ENCODE measurements around the gene ZNF76.

Gene ZNF76

DNA sequence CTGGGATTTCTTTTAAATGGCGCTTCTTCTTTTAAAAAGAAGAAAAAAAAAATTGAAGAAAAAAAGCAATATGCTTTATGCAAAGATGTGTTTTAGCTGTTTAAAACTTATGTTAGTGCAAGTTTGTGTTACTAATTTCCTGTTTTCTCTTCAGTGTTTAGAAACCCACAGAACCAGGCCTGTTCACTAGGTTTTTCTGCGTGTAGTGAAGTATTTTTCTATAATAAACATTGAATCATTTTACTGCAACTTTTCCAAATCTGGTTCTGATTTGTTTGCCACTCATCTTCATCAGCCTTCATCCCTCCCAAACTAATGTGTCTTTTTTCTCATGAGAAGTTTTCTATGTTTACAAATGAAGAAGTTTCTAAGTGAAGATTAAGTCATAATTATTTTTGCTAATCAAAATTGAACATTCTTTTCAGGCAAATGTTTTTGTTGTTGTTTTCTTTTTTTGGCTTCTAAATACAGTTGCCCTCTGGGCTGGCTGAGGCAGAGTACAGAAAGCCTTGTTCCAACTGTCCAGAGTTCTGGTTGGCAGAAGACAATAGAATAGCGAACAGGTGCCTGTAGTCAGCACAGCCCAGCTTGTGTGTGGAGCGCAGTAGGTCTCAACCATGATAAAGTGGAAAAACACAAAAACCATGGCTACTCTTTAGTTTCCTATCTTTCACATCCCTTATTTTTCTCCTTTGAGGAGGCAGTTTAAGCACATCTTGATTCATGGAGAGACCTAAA, 14.5 kb downstream of the ZNF76 start:
- no peak for DNase-seq

GRCh38 chr6:35275744-35276260, 16.3 kb downstream of the ZNF76 start:
- DNase-seq: no peak

- no peak for DNase-seq
Observed at GRCh38 chr6:35278708-35279107, 19.2 kb downstream of the ZNF76 start.

- DNase-seq: no peak
Observed at GRCh38 chr6:35280903-35281302, 21.4 kb downstream of the ZNF76 start.

DNA sequence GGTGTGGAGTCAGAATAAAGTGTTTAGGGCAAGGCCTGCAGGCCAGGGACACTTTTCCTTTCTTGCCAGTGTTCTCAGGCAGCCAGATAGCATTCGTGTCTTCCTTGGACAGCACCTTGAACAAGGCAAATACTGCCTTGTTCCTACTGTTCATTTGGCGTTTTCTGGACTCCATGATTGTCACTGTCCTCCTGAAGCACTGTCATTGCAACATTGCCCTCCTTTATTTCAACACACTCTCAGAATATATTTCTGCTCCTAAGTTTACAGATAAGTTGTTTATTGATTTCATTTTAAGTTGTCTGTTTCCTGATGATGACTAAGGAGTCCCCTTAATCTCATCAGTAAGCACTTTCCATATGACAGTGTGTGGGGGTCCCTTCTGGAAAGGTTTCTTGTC, 22.9 kb downstream of the ZNF76 start:
- DNase-seq: no peak

DNA sequence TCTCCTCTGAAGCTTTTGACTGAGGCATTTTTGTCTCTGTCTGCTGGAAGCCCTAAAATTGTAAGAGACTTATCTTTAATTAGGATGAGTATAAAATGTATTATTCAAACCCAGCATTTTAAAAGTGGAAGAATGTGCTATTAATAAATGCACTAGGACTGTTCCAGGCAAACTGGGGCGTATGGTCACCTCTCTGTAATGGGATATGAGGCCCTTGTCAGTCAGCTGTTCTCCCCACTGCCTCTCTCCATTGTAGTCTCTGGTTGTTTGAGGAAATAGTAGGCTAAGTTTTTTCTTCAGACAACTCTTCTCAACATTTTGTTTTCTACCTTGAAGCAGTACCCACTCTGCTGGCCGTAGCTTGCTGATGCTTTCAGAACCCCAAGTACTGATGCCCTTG, 23.8 kb downstream of the ZNF76 start:
- no peak for DNase-seq

DNA sequence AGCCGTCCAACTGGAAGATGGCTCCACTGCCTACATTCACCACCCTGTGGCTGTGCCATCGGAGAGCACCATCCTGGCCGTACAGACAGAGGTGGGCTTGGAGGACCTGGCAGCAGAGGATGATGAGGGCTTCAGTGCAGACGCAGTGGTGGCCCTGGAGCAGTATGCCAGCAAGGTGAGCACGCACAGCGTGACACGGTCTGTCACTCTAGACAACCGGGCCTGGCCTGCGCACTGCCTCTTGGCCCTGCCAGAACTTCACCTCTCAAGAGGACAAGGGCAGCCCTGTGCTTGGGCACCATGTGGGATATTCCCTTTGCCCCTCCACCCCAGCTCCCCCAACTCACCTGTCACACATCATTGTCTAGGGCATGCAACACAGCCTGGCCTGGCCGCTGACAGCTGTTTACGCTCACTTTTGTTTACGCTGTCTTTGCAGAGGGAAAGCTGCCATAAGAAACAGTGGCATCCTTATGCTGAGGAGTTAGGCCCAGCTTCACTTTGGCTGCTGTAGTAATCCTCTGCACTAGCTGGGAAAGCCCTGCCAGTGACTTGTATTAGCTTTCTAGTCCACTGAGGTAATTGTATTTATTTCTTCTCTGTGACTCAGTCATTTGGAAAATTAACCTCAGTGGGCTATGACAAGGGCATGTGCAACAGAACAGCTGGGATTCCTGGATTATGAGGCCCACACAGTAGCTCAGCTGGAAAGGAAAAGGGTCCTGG, 28.3 kb downstream of the ZNF76 start:
- no peak for DNase-seq

GRCh38 chr6:35288834-35289233, 29.3 kb downstream of the ZNF76 start:
- no peak for DNase-seq

- no peak for DNase-seq
Observed at GRCh38 chr6:35291491-35291890, 32.0 kb downstream of the ZNF76 start.

DNA sequence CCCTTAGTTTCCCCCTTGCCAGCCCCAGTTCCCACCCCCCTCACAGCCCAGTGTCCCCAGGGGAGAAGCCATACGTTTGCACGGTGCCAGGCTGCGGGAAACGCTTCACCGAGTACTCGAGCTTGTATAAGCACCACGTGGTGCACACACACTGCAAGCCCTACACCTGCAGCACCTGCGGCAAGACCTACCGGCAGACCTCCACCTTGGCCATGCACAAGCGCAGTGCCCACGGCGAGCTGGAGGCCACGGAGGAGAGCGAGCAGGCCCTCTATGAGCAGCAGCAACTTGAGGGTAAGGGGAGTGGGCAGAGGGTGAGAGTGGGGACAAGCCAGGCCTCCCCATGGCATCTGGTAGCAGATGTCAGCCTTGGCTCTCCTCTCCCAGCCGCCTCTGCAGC, 33.0 kb downstream of the ZNF76 start:
- no peak for DNase-seq

GRCh38 chr6:35293681-35294080, 34.1 kb downstream of the ZNF76 start:
- no peak for DNase-seq

GRCh38 chr6:35294308-35294945, 34.9 kb downstream of the ZNF76 start:
- DNase-seq: peak; percentile 42 to 57

- no peak for DNase-seq
Observed at GRCh38 chr6:35295036-35295435, 35.5 kb downstream of the ZNF76 start.

GRCh38 chr6:35295521-35296315, 36.2 kb downstream of the ZNF76 start:
- no peak for DNase-seq

DNA sequence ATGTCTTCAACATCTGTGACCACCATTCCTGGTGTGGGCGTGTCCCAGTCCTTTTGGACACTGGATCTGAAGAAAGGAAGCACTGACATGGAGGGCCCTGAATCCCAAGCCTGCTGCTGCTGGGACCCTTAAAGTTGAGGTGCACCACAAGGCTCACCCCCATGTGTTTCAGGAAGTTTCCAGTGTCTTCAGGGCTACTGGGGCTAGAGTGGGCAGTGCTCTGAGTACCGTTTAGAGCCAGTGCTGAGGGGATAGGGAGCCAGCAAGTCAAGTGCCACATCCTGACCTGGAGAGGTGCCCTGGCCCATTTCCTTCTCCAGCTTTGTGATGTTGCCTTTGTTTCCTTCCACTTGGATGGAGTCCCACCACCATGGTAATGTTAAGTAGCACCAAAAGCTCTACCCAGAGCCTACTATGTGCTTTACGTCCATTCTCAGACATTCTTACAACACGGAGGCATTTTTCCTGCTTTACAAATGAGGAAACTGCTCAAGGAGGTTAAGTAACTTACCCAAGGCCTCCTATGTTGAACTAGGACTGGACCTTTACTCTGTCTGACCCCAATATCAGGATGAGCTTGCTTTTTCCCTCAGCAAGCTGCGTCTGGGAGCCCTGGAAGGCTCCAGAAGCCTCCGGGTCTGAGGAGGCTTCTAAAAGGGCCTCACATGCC, 37.5 kb downstream of the ZNF76 start:
- no peak for DNase-seq

DNA sequence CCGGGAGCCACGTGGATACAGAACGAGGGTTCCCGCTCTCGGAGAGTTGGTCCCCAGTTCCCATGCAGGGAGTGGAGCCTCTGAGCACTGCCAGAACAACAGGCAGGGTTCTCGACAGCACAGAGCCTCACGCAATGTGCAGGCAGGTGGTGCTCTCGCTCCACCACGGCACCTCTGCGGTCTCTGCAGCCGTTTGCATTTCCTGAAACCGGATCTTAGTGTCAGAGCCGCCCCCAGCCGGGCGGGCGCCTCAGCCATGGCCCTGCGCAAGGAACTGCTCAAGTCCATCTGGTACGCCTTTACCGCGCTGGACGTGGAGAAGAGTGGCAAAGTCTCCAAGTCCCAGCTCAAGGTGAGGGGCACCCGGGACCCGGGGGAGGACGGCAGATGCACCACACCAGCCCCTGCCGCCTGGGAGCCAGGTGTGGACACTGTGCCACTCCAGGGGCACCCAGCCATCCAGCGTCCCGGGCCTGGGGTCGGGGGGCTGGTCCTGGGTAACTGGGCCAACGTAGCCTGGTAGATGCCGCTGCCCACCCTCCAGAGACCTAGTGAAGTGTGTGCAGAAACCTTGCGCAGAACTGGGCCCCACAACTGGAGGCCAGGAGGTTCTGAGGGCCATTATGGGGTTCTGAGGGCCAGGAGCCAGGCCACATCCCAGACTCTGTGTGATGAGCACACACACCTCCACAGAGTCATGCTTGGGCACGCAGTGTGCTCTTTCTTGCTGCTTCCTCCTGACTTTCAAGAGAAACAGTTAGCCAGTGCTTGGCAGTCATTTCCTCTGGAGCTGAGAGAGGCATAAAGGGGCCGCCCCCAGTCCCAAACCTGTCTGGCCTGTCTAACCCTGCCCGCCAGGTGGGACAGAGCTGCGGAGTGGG, 38.3 kb downstream of the ZNF76 start, which contains the start of gene DEF6:
DEF6 (plus strand) TSS at position 218 of the 881 bp plus-strand sequence; CDS start at position 257, 39 bp downstream.
- DNase-seq: peak; percentile 87 to 90

- no peak for DNase-seq
Observed at GRCh38 chr6:35298625-35299140, 39.1 kb downstream of the ZNF76 start.

- DNase-seq: peak in 1 of 2 experiments; percentile 51
Observed at GRCh38 chr6:35299674-35300073, 40.1 kb downstream of the ZNF76 start.

DNA sequence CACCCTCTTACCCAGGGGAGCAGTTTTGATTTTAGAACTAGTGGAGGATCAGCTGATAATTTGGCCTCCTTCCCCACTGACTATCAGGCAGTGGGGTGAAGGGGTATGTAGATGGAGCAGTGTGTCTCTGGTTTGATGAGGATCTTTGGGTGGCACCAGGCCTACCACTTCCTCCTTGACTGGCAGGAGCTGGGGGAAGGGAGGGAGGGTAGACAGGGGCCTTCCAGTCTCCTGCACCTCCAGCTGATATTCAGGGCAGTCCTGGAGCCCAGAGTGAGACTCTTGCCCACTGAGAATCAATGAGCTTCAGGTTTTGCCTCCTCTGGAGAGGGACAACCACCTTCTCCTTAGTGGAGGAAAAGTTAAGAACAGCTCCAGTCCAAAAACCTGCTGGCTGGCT, 41.3 kb downstream of the ZNF76 start:
- DNase-seq: no peak

DNA sequence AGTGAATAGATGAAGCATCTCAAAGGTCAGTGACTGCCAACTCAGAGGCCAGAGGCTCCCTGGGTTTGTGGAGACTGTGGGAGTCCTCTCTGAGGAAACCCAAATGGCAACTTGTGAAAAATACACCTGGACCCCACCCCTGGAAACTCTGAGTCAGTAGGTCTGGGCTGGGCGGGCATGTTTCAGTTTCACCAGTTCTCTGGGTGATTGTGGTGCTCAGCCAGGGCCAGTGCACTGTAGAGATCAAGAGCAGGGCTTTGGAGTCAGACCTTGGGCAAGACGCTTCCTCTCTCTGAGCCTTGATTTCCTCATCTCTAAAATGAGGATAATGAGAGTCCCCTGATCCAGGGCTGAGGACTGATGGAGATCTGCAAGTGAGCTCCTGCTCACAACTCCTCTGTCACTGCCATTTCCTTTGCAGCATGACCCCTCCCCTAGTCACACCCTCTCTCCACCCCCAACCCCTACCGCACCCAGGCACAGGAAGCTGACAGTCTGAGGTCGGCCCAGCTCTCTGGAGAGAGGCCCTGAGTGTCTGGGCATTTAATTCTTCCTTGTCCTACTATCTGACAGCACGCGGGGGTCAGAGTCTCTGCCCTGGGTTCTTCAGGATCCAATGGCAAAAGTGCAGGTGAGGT, 43.2 kb downstream of the ZNF76 start:
- DNase-seq: peak; percentile 87 to 92
